GM21526 (cell line): ENCODE results near the gene ZNF503.

Source experiments
- ATAC-seq: cut with Tn5 transposase; IDR thresholded peaks from one replicate; pipeline ENCODE4 v1.9.1; 2021; ENCODE audit warnings: moderate library complexity; ENCODE audit not compliant: unreplicated experiment, low FRiP score

The ZNF503 gene, protein sequence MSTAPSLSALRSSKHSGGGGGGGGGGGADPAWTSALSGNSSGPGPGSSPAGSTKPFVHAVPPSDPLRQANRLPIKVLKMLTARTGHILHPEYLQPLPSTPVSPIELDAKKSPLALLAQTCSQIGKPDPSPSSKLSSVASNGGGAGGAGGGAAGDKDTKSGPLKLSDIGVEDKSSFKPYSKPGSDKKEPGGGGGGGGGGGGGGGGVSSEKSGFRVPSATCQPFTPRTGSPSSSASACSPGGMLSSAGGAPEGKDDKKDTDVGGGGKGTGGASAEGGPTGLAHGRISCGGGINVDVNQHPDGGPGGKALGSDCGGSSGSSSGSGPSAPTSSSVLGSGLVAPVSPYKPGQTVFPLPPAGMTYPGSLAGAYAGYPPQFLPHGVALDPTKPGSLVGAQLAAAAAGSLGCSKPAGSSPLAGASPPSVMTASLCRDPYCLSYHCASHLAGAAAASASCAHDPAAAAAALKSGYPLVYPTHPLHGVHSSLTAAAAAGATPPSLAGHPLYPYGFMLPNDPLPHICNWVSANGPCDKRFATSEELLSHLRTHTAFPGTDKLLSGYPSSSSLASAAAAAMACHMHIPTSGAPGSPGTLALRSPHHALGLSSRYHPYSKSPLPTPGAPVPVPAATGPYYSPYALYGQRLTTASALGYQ

DNA sequence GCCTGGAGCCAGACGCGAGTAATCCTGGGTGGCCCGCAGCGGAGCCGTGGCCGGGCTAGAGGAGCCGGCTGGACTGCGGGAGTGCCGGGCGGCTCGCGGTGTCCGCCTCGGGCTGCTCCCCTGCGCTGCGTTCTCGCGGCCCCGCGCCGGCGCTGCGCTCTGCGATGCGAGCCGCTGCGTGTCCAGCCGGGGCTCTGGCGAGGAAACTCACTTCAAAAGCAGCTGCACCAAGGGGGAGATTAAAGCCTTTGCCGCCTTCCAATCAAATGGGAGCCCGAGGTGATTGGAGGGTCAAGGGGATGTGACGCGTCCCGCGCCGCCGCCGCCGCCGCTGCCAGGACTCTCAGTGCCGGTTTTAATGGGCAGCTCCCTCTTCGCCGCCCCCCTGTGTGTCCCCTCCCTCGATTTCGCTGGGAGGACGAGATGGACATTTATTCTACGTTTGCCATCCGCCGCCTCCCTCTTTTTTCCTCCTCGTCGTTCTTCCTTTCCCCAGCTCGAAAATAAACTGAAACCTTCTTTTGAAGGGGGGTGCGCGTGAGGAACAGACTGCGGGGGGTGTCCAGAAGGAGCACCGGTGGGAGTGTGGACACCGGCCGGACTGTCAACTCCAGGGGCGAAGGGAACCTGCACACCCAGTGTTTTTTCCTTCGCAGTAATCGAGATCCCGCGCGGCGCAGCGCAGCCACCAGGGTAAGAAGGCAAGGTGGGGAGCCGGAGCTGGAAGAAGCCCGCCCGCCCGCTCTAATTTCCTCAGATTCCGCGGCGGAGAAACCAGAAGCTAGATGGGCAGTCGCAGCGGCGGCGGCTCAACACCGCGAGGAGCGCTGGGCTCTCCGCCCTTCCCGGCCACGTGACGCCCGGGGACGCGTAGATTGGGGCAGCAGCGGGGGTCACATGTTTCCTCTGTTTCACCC, at the start of gene ZNF503:
Gene ZNF503 (minus strand): TSS at position 196 of the 917 bp plus-strand sequence. CDS start 345 bp downstream, outside the sequence.
- peak; percentile 39 for ATAC-seq

DNA sequence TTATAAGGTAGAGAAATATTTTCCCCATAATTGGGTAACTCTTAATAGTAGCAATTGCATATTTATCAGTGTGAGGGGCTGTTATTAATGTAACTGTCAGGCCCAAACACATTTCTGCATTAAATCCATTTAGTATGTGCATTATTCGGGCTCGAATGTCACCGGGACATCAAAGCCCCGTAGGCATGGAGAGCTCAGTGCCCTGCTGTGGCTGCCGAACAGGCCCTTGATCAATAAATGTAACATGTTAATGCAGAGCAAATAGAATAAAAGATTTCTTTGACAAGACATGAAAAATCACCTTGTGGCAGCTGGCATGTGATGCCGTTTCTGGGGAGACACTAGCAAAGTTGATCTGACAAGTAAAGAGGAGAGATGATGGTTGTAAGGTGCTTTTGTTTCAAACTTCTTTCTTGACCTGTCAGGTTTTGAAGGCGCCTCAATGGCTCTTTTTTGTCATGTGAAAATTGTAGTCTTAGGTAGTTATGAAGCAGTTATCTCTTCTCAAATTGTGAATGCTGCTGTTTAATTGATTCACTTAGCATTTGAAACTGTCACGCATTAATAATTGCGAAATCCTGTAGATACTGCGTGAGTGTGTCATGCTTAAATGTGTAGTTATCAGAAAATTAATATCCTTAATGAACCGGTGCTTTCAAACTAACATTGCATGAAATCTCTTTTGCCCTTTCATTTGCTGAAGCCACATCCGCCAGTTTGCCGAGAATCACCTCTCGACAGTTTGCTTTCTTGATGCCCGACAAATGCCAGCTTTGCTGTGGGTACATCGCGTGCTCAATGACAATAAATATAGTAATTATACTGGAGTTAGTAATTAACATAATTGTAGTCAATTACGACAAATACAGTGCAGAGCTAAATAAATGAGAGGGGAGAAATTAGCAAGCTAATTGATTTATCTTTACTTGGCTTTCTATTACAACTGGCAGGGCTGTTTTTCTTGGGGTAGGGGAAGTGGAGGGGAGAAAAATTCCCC, 49.4 kb upstream of the ZNF503 start:
- ATAC-seq: no peak

DNA sequence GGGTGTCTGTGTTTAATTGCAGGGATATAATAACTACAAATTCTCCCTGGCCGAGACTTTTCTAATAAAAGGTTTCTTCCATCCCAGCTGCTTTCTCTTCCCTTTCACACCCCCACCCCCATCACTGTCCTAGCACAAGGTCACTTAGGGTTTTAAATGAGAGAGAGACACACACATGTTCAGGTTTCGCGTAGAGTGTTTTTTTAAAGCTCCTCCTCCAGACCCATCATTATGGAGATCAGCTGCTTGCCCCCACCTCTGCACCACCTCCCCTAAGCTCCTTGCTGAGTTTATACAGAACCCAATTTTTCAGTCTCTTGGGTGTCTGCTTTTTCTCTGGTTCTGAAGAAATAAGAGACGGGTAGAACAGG, 48.5 kb upstream of the ZNF503 start:
- no peak for ATAC-seq

DNA sequence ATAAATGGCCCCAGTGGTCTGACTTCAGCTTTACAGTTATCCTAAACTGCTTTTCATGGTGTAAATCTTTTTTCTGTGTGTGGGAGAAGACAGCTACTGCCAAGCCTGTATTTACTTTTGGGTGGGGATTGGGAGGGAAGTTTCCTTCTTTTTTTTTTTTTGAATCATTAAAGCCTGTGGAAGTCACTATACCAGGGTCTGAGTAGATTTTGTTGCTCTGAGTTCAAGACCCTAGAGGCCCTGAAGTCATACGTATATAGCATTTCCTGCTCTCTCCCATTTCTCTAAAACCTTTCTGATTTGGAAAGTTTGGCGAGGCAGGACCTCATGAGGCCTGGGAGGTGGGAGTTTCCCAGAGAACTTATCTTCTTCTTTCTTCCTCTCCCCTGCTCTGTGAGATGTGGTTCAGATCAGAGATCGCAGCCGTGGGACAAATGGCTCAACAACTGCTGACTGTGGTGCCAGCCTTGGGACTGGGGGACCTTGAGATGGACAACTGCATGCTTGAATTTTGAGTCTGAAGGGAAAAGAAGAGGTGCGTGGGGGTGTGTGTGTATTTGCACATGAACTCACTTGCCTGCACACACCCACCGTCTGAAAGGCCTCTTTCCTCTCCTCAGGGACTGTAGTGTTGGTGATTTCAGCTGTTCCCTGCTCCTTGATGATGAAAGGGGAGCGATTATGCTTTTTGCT, 48.0 kb upstream of the ZNF503 start:
- no peak for ATAC-seq

DNA sequence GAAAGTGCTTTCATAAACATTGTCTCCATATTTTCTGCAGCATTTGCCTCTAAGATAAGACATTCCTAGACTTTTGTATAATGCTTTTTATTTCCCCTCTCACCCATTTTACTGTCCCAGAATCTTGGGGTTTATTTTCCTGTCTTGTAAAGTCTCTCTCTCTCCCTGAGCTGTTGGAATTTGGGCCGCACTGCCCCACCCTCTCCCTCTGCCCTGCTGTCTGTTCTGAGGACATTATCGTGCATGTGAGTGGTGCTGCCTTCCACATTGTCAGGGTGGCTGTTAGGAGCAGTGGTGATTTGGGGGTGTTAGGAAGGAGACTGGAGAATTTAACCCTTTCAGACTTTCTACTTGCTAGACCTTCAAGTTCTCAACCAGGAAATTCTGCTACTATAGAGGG, 46.6 kb upstream of the ZNF503 start:
- no peak for ATAC-seq

DNA sequence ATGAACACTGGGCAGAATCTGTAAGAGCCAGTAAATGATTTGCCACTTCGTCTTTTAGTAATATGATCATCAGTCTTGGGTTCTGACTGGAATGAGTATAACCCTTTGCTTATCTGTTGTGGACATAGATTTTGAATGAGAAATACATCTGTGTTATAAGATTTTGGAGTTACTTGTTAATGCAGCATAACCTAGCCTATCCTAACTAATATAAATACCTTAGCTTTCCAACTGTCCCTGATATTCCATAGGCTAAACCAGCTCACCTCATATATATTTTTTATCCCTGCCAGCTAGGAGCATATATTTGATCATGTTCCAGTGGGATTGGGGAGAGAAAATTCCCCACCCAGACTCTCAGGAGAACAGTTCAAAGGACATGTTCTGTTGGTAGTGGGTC, 44.9 kb upstream of the ZNF503 start:
- no peak for ATAC-seq

DNA sequence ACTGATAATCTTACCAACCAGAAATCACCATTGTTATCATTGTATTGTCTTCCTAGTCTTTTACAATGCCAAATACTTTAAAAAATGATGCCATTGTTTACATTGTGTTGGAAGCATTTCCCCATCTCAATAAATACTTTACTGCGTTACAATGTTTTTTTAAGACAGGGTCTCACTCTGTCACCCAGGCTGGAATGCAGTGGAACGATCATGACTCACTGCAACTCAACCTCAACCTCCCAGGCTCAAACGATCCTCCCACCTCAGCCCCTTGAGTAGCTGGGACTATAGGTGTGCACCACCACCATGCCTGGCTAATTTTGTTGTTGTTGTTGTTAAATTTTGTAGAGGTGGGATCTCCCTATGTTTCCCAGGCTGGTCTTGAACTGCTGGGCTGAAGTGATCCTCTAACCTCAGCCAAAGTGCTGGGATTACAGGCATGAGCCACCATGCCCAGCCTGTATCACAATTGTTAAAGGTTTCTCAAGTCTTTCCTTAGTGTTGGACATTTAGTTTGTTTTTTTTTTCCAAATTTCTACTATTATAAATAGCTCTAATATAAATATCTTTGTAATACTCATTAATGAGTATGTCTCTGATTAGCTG, 43.3 kb upstream of the ZNF503 start:
- no peak for ATAC-seq

DNA sequence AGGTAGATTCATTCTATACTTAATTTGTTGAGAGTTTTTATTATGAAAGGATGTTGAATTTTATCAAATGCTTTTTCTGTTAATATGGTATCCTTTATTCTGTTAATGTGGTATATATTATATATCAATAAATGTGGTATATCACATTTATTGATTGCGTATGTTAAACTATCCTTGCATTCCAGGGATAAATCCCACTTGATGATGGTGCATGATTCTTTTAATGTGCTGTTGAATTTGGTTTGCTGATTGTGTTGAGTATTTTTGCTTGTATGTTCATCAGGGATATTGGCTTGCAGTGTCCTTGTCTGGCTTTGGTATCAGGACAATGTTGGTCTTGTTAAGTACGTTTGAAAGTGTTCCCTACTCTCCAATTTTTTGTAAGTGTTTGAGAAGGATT, 41.8 kb upstream of the ZNF503 start:
- ATAC-seq: no peak

DNA sequence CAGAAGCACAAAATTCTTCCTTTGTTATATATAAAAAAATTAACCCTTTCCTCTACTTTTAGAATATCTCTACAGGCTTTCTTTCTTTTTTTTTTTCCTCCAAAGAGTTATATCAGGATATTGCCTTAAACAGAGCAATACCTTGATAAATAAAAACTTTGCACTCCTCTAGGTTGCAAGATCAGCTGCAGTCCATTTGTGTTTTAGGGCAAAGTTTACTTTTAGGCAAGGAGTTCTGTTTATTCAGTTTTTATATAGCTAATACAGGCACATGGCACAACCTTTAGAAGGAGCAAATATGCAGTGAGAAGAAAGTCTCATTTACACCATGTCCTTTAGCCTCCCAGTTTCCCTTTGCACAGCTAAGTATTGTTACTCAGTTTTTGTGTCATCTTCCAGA, 40.1 kb upstream of the ZNF503 start:
- no peak for ATAC-seq

DNA sequence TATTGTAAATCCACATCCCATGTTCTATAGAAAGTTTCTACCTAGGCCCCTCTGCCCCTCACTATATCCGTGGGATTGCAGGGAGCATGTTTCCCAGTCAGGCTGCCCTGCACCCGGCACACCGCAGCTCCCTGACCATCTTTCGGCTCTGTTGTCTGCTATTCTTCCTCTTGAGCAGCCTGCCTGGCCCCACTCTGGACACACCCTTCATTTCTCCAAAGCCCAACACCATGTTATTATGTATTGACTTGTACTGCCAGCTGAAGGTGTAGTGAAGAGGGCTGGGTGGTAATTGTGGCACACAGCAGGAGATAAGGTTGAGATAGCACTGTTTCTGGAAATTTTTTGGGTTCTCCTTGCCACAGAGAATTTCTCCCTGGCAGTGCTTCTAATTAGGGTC, 39.6 kb upstream of the ZNF503 start:
- no peak for ATAC-seq

DNA sequence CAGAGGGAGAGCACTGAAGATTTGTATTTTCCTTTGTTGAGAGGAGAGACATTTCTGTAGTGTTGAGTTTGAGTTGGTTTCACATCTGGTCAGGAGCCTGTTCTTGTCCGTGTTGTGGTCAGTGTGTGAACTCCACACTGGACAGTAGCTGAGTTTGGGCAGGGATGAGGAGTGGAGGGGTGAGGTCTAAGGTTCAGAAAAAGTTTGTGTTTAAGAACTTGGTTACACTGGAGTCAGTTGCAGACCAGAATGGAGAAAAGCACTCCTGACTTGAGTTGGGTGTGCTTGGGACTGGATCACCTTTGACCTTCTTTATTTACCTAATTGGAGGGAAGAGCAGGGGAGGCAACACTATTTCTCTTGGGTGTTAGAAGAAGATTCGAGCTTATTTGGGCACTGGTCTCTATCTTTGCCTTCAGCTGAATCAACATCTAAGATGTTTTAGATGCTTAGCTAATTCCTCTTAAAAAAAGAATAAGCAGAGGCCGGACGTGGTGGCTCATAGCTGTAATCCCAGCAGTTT, 38.8 kb upstream of the ZNF503 start:
- no peak for ATAC-seq

DNA sequence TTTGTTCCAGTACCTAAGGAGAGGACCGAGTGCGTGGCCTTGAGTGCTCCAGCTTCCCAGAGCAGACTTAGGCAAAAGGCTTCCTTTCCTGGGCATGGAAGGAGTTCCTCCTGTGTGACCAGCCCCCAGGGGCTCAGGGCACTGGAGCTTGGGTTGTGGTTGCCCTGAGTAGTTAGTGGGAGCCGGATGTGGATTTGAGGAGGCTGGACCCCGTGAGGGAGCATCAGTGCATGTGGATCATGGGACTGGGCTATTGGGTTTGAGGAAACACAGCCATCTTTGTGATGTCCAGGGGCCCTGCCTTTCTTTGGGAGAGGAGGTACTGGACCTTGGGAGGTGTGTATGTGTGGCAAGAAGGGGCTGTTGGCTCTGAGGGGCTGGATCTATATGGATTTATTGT, 38.2 kb upstream of the ZNF503 start:
- ATAC-seq: no peak

DNA sequence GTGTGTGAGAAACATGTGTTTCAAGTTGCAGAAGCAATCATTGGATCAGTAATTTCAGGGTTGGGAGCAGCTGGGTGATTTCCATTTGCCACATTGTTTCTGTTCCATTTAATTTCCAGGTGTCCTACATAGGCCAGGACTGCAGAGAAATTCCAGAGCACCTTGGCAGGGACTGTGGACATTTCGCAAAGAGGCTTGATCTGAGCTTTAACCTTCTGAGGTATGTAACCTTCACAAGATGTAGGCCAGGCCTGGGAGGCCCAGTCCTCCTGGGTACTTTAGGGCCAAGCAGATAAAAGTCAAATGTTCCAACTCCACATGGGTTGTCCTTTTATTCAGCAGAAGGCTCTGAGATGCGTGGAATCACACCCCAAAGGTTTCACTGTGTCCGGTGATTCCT, 36.7 kb upstream of the ZNF503 start:
- ATAC-seq: no peak

DNA sequence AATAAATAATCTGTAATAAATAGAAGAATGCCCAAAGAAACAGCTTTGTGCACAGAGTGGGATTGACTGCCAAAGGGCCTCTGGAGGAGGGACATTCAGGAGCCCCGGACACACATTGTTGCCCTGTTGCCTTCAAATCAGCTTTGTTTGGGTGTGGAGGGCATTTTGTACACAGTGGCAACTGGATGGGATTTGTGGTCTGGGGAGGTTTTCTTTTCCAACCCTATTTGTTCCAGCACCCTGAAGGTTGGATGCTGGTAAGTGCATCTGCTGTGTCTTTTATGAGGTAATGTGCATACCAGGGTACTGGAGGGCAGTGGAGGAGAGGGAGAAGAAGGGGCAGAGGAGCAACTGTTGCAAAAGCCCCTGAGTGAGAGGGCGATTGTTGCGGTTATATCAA, 36.1 kb upstream of the ZNF503 start:
- no peak for ATAC-seq

DNA sequence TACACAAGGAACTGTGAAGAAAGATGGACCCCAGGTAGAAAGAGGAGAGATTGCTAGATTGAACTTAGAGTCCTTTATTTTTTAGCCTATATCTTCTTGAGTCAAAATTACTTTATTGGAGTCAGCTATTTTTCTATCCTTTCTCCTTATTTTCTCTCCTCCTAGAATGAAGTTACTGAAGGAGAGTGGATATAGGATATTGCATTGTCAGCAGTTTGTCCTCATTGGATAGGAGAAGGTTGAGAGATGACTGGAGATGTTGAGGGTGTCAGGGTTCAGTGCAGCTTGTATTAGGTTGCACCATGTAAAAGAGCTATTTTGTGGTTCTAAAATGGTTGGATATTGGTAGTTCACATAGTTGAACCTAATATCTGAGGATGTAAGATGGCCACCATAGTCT, 35.3 kb upstream of the ZNF503 start:
- ATAC-seq: no peak

DNA sequence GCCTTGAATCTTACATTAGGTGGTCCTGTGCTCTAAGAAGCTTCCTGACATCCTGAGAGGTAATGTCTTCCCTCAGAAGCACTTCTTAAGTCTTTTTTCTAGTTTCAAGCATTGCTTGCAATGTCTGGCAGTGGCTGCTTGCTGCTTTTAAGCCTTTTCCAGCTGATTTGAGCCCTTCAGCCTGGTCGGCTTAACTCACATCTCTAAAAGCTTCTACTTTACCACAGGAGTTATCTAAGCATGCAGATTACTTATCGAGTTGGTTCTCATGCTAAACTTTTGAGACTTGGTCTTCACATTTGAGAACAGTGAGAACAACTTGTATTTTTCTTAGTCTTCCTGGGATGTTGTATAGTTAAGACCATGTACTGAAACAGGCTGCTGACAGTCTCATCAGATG, 33.7 kb upstream of the ZNF503 start:
- no peak for ATAC-seq

DNA sequence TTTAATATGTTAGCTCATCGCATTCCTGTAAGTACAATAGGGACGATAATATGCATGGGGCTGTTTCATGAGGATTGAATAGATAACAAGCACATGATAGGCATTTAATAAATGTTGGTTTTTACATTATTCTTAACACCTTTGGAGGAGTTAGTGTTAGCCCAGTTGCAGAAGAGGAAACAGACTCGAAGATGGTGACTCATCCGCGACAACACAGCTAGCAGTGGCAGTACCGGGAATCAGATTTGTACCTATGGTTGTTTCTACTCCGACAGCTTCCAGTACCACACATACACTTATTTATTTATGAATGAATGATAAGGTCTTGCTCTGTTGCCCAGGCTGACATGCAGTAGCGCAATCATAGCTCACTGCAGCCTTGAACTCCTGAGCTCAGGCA, 32.7 kb upstream of the ZNF503 start:
- no peak for ATAC-seq

DNA sequence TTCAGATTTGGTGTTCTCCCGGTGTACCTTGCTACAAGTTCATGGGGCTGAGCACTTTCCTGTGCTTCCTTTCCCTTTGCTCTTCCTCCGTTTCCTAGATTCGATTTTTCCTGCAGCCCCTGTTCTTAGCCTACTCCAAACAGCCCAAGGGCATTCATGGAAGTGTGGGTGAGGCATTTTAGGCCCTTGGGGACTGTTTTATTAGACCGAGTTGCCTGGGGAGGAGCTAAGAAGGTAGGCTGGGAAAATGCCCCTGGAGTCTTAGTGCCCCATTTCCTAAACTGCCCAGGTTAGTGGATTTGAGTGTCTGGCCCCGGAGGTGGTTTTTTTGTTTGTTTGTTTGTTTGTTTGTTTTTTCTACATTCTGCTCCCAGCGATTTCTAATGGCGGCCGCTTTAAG, 31.7 kb upstream of the ZNF503 start:
- no peak for ATAC-seq

DNA sequence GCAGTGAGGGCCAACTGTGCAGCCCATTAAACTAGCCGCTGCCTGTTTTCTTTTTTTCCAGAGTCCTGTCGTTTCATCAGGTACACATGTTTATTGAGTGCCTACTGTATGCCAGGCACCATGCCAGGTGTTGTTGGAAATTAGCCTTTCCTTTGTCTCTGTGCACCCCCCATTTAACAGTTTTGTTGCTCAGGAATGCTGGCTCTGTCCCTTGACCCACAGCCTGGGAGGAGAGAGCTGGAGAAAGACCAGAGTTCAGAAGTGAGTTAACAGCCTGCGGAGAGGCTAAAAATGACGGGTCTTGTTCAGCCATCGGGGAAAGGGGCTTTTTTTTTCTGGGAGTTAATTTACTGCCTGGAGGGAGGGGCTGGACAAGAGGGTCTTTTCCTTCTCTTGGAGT, 31.2 kb upstream of the ZNF503 start:
- no peak for ATAC-seq
